EL (cell line): ENCODE measurements around the gene PM20D1.

ENCODE experiments used
- DNase-seq: peaks from one replicate; pipeline ENCODE4 v3.0.0-alpha.2; 2016

Gene PM20D1

GRCh38 chr1:205802060-205802459 is 47.9 kb downstream of the PM20D1 start:
- no peak for DNase-seq

GRCh38 chr1:205800981-205801703 is 48.8 kb downstream of the PM20D1 start:
- no peak for DNase-seq

- no peak for DNase-seq
Measured at GRCh38 chr1:205800427-205800826, 49.5 kb downstream of the PM20D1 start.

- no peak for DNase-seq
Measured at GRCh38 chr1:205798577-205798976, 51.4 kb downstream of the PM20D1 start.

- DNase-seq: no peak
Measured at GRCh38 chr1:205797168-205797567, 52.8 kb downstream of the PM20D1 start.

GRCh38 chr1:205794011-205794730 is 55.8 kb downstream of the PM20D1 start:
- no peak for DNase-seq

- no peak for DNase-seq
Measured at GRCh38 chr1:205792961-205793673, 56.8 kb downstream of the PM20D1 start.

- no peak for DNase-seq
Measured at GRCh38 chr1:205792481-205792881, 57.5 kb downstream of the PM20D1 start.

GRCh38 chr1:205791568-205792180 is 58.3 kb downstream of the PM20D1 start:
- DNase-seq: peak; percentile 62

GRCh38 chr1:205787287-205787916 is 62.5 kb downstream of the PM20D1 start:
- DNase-seq: no peak

- DNase-seq: no peak
Measured at GRCh38 chr1:205786601-205787000, 63.3 kb downstream of the PM20D1 start.

GRCh38 chr1:205785446-205785845 is 64.5 kb downstream of the PM20D1 start:
- no peak for DNase-seq

GRCh38 chr1:205783904-205784303 is 66.0 kb downstream of the PM20D1 start:
- DNase-seq: no peak

- DNase-seq: no peak
Measured at GRCh38 chr1:205783433-205783795, 66.5 kb downstream of the PM20D1 start.

GRCh38 chr1:205782627-205783432 is 67.1 kb downstream of the PM20D1 start:
- no peak for DNase-seq

GRCh38 chr1:205780335-205780734 is 69.6 kb downstream of the PM20D1 start:
- DNase-seq: no peak
